Measurements from ENCODE around the gene SERPINE2.

SERPINE2 gene, protein sequence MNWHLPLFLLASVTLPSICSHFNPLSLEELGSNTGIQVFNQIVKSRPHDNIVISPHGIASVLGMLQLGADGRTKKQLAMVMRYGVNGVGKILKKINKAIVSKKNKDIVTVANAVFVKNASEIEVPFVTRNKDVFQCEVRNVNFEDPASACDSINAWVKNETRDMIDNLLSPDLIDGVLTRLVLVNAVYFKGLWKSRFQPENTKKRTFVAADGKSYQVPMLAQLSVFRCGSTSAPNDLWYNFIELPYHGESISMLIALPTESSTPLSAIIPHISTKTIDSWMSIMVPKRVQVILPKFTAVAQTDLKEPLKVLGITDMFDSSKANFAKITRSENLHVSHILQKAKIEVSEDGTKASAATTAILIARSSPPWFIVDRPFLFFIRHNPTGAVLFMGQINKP

GRCh38 chr2:224039080-224039769, at the start of gene SERPINE2:
Gene SERPINE2, minus strand, starts transcription at chr2:224039286. Its CDS starts 37,386 bp downstream, at chr2:224001900.
- TF ChIP-seq, protein P1, sequence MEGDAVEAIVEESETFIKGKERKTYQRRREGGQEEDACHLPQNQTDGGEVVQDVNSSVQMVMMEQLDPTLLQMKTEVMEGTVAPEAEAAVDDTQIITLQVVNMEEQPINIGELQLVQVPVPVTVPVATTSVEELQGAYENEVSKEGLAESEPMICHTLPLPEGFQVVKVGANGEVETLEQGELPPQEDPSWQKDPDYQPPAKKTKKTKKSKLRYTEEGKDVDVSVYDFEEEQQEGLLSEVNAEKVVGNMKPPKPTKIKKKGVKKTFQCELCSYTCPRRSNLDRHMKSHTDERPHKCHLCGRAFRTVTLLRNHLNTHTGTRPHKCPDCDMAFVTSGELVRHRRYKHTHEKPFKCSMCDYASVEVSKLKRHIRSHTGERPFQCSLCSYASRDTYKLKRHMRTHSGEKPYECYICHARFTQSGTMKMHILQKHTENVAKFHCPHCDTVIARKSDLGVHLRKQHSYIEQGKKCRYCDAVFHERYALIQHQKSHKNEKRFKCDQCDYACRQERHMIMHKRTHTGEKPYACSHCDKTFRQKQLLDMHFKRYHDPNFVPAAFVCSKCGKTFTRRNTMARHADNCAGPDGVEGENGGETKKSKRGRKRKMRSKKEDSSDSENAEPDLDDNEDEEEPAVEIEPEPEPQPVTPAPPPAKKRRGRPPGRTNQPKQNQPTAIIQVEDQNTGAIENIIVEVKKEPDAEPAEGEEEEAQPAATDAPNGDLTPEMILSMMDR (IDR thresholded peaks at IDR 0.05; ENCODE audit: low read depth, low read length): peak; percentile 64
- peak; percentile 43 for DNase-seq (ENCODE audit: extremely low read depth, low read depth)

GRCh38 chr2:224086226-224086914, 47.3 kb upstream of the SERPINE2 start:
- DNase-seq (ENCODE audit: extremely low read depth, low read depth): peak; percentile 77
- TF ChIP-seq, protein P1 (IDR thresholded peaks at IDR 0.05; ENCODE audit: low read depth, low read length): no peak

DNA sequence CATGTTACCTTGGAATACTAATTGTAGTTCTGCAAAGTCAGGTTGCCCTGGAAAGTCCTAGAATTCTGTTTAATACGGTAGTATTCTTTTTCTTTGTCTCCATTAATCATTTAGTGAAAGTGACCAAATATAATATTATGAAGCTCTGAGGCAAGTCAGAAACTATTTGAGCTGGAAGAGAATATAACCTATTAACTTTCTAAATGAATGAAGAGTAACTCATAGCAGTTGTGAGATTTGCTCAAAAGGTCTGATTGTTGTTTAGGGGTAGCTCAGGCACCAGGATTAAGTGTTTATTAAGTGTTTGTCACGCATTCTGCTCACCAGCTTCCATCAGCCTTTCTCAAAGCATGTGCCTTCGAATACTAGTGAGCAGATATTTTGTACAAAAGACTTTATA, 46.7 kb upstream of the SERPINE2 start:
- no peak for DNase-seq (ENCODE audit: extremely low read depth, low read depth)

GRCh38 chr2:224085246-224085645, 46.2 kb upstream of the SERPINE2 start:
- DNase-seq (ENCODE audit: extremely low read depth, low read depth): no peak
- TF ChIP-seq, protein P1 (IDR thresholded peaks at IDR 0.05; ENCODE audit: low read depth, low read length): no peak

More for the DNA sequence above, 46.7 kb upstream of the SERPINE2 start:
- TF ChIP-seq, protein P1 (IDR thresholded peaks at IDR 0.05; ENCODE audit: low read depth, low read length): no peak

GRCh38 chr2:224084266-224084892, 45.3 kb upstream of the SERPINE2 start:
- no peak for DNase-seq (ENCODE audit: extremely low read depth, low read depth)
- TF ChIP-seq, protein P1 (IDR thresholded peaks at IDR 0.05; ENCODE audit: low read depth, low read length): no peak

DNA sequence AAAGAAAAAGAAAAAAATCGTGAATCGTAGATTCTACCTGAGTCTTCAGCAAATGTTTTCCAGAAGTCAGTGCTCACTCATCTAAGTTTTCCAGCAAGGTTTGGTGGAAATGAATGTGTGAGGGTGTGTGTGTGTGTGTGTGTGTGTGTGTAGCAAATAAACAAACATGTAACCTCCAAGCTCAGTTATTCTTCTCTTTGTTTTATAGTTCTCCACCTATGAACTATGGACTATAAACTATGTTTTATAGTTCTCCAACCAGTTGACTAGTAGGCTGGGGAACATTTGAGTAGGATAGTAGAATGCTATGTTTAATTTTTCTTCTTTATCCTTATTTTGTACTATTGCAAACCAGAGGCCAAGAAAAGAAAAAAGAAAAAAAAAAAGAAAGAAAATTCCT, 44.6 kb upstream of the SERPINE2 start:
- TF ChIP-seq, protein P1 (IDR thresholded peaks at IDR 0.05; ENCODE audit: low read depth, low read length): no peak
- no peak for DNase-seq (ENCODE audit: extremely low read depth, low read depth)
